ENCODE results near the gene MORF4L2.

DNA sequence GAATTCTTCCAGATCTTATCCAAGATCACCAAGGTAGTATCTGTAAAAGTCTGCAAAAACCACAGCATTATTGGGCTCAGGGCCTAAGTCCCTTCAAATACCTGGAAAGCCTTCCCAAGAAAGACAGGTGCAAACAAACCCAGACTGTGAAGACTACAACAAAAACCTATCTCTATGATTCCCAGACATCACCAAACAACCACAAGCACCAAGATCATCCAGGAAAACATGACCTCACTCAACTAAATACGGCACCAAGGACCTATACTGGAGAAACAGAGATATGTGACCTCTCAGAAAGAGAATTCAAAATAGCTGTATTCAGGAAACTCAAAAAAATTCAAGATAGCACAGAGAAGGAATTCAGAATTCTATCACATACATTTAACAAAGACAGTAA, 42.4 kb downstream of the MORF4L2 start:
- TF ChIP-seq, protein P1, sequence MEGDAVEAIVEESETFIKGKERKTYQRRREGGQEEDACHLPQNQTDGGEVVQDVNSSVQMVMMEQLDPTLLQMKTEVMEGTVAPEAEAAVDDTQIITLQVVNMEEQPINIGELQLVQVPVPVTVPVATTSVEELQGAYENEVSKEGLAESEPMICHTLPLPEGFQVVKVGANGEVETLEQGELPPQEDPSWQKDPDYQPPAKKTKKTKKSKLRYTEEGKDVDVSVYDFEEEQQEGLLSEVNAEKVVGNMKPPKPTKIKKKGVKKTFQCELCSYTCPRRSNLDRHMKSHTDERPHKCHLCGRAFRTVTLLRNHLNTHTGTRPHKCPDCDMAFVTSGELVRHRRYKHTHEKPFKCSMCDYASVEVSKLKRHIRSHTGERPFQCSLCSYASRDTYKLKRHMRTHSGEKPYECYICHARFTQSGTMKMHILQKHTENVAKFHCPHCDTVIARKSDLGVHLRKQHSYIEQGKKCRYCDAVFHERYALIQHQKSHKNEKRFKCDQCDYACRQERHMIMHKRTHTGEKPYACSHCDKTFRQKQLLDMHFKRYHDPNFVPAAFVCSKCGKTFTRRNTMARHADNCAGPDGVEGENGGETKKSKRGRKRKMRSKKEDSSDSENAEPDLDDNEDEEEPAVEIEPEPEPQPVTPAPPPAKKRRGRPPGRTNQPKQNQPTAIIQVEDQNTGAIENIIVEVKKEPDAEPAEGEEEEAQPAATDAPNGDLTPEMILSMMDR (IDR thresholded peaks at IDR 0.05; ENCODE audit: insufficient read depth, low read depth, low read length), result no peak
- no peak for TF ChIP-seq EZH2 (IDR thresholded peaks at IDR 0.05; ENCODE audit: insufficient read depth, low read length)

Data from astrocyte (in vitro differentiated cells and primary cell).